HG03108 (cell line): ENCODE measurements around the gene PRDX1.
A peak's percentile ranks its signal among the peaks of the same experiment; 100 is the strongest.
"Not testable (repeated sequence)": the region's sequence is repeated elsewhere in the genome, so short reads cannot be mapped to it uniquely, and the experiment has no call there.

Experiments
- ATAC-seq: cut with Tn5 transposase; IDR thresholded peaks from one replicate; pipeline ENCODE4 v1.9.1; 2021; ENCODE audit warnings: moderate library complexity; ENCODE audit not compliant: unreplicated experiment

PRDX1 gene

DNA sequence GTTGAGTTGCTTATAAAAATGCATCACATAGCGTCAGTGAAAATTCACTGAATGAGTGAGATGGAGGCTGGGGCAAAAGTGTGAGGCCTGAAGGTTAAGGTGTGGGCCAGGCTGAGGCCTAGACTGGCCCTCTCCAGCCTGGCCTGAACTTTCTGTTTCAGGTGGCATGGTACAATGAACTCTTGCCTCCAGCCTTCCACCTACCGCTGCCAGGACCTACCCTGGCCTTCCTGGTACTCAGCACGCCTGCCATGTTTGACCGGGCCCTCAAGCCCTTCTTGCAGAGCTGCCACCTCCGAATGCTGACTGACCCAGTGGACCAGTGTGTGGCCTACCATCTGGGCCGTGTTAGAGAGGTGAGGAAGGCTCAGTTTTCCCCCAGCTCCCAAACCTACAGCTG is 14.5 kb downstream of the PRDX1 start:
- ATAC-seq, result no peak

GRCh38 chr1:45503462-45504360 is 18.0 kb downstream of the PRDX1 start:
- ATAC-seq, result no peak

GRCh38 chr1:45501505-45501859 is 20.2 kb downstream of the PRDX1 start:
- ATAC-seq, result no peak

- ATAC-seq, result peak; percentile 0
These were observed 22.3 kb downstream of the PRDX1 start for GRCh38 chr1:45499415-45499769.

DNA sequence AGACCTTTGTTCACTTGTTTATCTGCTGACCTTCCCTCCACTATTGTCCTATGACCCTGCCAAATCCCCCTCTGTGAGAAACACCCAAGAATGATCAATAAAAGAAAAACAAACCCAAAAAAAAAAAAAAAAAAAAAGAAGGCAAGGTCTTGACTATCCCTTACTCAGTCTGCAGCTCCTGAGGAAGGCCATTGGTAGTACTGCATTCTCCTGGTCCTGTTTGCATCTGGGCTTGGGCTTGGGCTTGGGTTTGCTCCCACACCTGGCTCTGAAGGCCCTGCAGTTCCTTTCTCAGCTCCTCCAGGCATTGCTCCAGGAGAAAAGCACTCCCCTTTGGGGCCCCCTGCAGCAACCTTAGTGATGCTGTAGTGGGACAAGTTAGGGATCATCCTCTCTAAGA is 23.4 kb downstream of the PRDX1 start:
- no peak for ATAC-seq

- no peak for ATAC-seq
These were observed 28.5 kb downstream of the PRDX1 start for GRCh38 chr1:45493116-45493697.

- ATAC-seq, result no peak
These were observed 29.0 kb downstream of the PRDX1 start for GRCh38 chr1:45492691-45493090.

GRCh38 chr1:45491487-45492260 is 30.0 kb downstream of the PRDX1 start:
- no peak for ATAC-seq

GRCh38 chr1:45490626-45491486 is 30.8 kb downstream of the PRDX1 start, which contains the start of gene TESK2:
TSS of gene TESK2 (minus strand) at chr1:45491163. CDS start at chr1:45457785, 33,378 bp downstream.
- ATAC-seq, result peak; percentile 83

- no peak for ATAC-seq
These were observed 31.5 kb downstream of the PRDX1 start for GRCh38 chr1:45490121-45490625.

GRCh38 chr1:45489379-45489778 is 32.3 kb downstream of the PRDX1 start:
- ATAC-seq, result not testable (repeated sequence)

- no peak for ATAC-seq
These were observed 32.9 kb downstream of the PRDX1 start for GRCh38 chr1:45488666-45489377.

- no peak for ATAC-seq
These were observed 35.7 kb downstream of the PRDX1 start for GRCh38 chr1:45485949-45486348.

DNA sequence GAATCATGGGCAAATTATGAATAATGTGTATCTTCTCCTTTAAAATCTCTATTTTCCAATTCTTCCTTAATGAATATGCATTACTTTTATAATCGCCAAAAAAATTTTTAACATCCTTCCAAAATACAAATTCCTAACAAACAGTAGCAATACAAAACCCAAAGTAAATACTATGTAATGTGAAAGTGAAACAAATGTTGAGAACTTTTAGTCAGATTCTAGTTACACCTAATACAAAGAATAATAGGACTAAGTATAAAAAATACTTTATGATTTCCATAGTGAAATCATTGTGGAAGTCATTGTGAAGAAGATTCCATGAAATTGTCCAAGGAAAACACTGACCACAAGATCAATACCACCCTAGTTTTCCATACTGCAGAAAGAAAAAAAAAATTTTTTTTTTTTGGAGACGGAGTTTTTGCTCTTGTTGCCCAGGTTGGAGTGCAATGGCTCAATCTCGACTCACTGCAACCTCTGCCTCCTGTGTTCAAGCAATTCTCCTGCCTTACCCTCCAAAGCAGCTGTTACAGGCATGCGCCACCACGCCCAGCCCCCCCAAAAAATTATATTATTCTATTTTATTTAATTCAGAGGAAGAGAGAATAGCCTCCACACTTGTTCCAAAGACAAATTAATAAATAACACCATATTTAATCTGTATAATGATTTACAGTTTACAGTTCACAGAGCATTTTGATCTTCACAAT is 42.5 kb downstream of the PRDX1 start:
- ATAC-seq, result no peak

- no peak for ATAC-seq
These were observed 43.4 kb downstream of the PRDX1 start for GRCh38 chr1:45478121-45478814.

GRCh38 chr1:45477646-45478045 is 44.0 kb downstream of the PRDX1 start:
- no peak for ATAC-seq

DNA sequence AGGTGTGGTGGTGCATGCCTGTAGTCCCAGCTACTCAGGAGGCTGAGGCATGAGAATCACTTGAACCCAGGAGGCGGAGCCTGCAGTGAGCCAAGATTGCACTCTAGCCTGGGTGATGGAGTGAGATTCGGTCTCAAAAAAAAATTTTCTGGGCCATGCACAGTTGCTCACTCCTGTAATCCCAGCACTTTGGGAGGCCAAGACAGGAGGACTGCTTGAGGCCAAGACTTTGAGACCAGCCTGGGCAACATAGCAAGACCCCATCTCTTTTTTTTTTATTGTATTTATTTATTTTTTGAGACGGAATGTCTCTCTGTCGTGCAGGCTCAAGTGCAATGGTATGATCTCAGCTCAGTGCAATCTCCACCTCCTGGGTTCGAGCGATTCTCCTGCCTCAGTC is 47.5 kb downstream of the PRDX1 start:
- ATAC-seq, result not testable (repeated sequence)

DNA sequence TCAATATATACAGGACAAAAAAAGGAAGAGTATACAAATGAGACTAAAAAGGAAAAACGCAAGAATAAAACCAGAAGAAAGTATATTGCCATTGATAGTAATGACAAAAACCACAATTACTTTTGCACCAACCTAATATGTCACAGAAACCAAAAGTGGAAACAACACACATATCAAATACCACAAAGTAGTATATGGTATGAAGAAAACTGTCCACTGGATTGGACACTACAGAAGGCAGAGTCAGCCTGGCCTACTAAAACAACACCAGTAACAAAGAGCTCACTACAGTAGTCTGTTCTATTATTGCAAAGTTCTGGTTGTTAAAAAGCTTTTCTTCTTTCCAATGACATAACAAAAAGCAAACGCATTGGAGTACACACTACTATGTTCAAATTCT is 48.4 kb downstream of the PRDX1 start:
- peak; percentile 55 for ATAC-seq
